D721Med (cell line): ENCODE results near the gene JAM3.

Experiments used
- DNase-seq: peaks from one replicate; pipeline ENCODE4 v3.0.0; 2011; ENCODE audit warnings: low spot score; ENCODE audit not compliant: insufficient read length
- FAIRE-seq: peaks from 2 replicates; lab custom pipeline; 2011; peaks lifted over from hg19 to GRCh38; lab: Jason Lieb, UNC
- TF ChIP-seq, protein P1 (sequence below): IDR thresholded peaks from 2 replicates; pipeline ENCODE4 v1.5.1; 2012; ENCODE audit warnings: mild to moderate bottlenecking, control low read depth; ENCODE audit not compliant: insufficient read depth; ENCODE audit errors: missing control alignments

JAM3 gene

DNA sequence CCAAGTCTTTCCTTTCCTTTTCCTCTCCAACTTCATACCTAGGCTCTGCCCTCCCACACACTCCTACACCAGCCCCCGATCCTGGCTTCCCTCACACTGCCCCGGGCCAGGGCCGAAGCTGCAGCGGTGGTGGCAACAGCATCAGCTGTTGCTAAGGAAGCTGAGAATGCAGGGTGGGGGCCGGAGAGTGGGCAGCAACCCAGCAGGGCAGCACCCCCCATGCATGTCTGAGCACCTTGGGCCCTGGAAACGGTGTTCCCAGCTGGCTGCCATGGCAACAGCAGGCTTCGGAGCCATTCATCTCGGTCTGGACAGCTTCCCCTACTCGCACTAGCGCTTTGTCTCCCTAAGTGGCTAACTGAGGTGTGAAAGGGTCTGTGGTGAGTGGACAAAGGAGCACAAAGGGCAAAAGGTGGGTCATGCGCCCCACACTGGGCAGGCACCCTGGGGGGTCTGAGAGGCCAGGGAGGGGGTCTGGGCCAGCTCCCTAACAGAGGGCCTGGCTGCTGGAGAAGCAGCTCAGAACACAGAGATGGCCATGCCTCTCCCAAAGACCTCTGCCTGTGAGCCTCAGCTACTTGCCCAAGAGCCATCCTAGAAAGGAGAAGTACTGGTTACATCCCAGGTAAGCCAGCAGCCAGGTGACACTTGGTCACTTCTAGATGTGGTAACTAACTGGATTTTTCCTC, 42.1 kb upstream of the JAM3 start:
- TF ChIP-seq, protein P1, sequence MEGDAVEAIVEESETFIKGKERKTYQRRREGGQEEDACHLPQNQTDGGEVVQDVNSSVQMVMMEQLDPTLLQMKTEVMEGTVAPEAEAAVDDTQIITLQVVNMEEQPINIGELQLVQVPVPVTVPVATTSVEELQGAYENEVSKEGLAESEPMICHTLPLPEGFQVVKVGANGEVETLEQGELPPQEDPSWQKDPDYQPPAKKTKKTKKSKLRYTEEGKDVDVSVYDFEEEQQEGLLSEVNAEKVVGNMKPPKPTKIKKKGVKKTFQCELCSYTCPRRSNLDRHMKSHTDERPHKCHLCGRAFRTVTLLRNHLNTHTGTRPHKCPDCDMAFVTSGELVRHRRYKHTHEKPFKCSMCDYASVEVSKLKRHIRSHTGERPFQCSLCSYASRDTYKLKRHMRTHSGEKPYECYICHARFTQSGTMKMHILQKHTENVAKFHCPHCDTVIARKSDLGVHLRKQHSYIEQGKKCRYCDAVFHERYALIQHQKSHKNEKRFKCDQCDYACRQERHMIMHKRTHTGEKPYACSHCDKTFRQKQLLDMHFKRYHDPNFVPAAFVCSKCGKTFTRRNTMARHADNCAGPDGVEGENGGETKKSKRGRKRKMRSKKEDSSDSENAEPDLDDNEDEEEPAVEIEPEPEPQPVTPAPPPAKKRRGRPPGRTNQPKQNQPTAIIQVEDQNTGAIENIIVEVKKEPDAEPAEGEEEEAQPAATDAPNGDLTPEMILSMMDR: no peak
- FAIRE-seq: no peak
- DNase-seq: no peak

DNA sequence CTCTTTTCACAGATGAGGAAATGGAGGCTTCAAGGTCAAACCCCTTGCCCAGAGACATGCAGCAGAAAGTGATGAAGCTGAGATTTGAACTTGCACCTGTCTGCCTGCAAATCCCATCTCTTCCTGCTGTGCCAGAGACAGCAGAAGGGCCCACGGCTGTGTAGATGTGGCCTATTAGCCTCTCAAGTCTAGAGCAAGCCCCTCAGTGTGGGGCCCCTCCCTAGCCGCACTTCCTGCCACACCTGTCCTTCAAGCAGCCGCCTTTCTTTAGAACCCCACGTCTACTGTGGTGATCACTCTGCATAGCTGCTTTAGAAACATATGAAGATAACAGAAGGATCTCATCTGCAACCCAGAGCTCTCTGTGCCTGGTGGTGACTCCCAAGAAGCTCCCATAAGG, 41.2 kb upstream of the JAM3 start:
- no peak for DNase-seq
- FAIRE-seq: no peak
- TF ChIP-seq, protein P1: no peak

DNA sequence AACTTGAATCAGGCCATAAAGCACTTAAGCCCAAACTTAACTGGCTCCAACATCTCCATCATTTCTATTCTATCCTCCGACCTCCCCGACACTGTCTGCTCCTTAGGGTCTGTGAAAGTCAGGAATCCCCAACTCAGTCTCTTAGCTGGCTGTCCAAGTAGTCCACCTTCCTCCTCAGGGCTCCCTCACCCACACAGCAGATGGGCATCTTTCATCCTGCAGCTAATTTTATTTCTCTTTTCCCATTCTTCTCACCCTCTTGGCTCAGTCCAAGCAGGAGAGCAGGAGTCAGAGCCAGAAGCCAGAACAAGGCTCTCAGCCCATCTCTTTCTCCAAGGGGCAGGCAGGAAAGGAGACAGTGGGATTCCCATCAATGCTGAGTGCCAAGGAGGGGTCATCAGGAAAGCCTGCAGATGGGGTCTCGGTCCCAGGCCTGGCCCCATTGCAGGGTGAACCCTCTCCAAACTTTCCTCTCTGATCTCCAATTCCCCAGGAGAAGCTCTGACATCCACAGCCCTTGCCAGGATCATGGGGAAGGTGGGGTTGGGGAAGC, 40.4 kb upstream of the JAM3 start:
- no peak for DNase-seq
- no peak for FAIRE-seq

DNA sequence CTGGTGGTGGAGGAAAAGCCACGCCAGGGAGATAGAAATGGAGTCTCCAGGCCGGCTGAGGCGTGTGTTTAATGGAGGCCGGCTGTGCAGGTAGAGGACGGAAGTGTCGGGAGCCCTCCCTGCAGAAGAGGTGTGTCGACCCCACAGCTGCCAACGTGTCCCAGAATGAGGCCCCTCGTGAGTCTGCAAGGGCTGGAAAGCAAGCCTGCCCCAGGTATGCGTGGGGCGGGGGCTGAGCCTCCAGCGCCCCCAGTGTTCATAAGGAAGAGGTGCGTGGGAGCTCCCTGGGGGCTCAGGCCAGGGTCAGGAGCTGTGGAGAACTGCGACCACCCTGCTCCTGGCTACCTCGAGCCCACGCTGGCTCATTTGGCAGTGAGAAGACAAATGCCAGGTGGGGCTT, 38.0 kb upstream of the JAM3 start:
- TF ChIP-seq, protein P1: peak; percentile 24
- DNase-seq (no peak), FAIRE-seq (no peak)

More for the DNA sequence above, 40.4 kb upstream of the JAM3 start:
- TF ChIP-seq, protein P1: no peak

DNA sequence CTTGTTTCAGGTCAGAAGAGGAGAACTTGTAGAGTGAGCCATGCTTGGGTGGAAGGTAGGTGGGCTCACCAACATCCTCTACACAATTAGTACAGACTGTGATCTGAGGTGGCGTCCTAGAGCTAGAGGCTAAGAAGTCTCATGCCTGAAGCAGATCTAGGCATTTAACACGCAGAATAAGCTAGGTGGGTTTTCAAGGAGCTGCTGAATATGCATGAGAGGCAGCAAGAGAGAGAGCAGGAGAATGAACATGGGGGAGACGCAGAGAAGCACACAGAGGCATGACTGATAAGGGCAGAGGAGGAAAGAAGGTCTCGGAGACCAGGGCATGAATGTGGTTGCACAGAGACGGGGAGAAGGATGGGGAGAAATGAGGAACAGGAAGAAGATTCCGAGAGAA, 36.8 kb upstream of the JAM3 start:
- DNase-seq: no peak
- TF ChIP-seq, protein P1: no peak
- FAIRE-seq: no peak

DNA sequence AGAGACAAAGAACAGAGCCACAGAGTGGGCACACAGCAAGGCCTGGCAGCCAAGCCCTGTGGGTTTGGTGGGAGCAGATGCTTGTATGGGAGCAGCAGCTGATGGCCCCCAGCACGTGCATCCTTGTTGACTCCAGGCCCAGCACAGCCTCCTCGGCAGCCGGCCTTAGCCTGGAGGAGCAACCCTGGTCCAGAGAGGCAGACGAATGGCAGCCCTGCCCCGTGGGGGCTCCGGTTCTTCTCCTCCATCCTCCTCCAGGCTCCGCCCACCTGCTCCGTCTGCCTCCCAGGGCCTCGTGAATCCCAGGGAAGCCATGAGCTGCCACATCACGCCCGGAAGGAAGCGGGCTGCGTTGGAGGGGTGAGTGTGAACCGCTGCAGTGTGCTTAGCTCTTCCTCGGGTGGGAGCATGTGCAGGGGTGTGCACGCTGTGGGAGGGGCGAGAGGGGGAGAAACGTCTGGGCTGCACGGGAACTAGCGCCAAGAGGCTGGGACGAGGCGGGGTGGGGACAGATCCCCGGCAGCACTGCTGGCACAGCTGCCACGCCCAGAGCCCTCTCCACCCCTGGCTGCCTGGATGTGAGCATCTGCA, 36.3 kb upstream of the JAM3 start:
- FAIRE-seq: no peak
- TF ChIP-seq, protein P1: no peak

DNA sequence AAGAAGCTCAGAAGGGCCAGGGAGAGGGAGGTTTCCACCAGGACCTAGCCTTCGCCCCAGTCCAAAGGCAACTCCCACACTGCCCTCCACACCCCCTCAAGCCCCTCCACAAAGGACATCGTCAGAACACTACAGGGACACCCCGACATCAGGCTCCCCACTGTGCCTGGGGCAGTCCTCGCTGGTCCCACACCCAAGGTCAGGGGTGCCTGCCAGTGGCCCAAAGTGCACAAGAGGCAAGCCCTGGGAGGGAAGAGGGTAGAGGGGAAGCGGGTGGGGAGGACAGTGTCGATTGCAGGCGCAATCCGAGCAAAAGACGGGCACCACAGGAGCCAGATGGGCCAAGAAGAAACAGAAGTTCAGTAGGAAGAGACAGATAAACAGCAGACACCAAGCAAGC, 35.6 kb upstream of the JAM3 start:
- DNase-seq (no peak), FAIRE-seq (no peak)
- TF ChIP-seq, protein P1: no peak

More for the DNA sequence above, 36.3 kb upstream of the JAM3 start:
- no peak for DNase-seq
